ENCODE results near the gene TSEN34.
A peak's percentile ranks its signal among the peaks of the same experiment; 100 is the strongest.
"Not testable (repeated sequence)": the region's sequence is repeated elsewhere in the genome, so short reads cannot be mapped to it uniquely, and the experiment has no call there.

The TSEN34 gene

GRCh38 chr19:54160854-54161253 lies 30.3 kb upstream of the TSEN34 start:
- DNase-seq (ENCODE audit: low spot score) = no peak

- DNase-seq (ENCODE audit: low spot score) = no peak
Observed at GRCh38 chr19:54162241-54162805, 28.8 kb upstream of the TSEN34 start.

GRCh38 chr19:54162884-54163283 lies 28.2 kb upstream of the TSEN34 start:
- no peak for DNase-seq (ENCODE audit: low spot score)

GRCh38 chr19:54164369-54165068 lies 26.6 kb upstream of the TSEN34 start:
- no peak for DNase-seq (ENCODE audit: low spot score)

- DNase-seq (ENCODE audit: low spot score) = no peak
Observed at GRCh38 chr19:54165222-54165621, 25.9 kb upstream of the TSEN34 start.

- peak; percentile 75 for DNase-seq (ENCODE audit: low spot score)
Observed at GRCh38 chr19:54168174-54168917, 22.8 kb upstream of the TSEN34 start.

- no peak for DNase-seq (ENCODE audit: low spot score)
Observed at GRCh38 chr19:54169149-54169740, 21.9 kb upstream of the TSEN34 start.

- not testable (repeated sequence) for DNase-seq (ENCODE audit: low spot score)
Observed at GRCh38 chr19:54171736-54172431, 19.2 kb upstream of the TSEN34 start.

GRCh38 chr19:54172471-54173358 lies 18.4 kb upstream of the TSEN34 start, which contains the start of gene TMC4:
TSS of gene TMC4 (minus strand) at chr19:54173160. CDS start at chr19:54173117, 43 bp downstream.
- DNase-seq (ENCODE audit: low spot score) = no peak

GRCh38 chr19:54173359-54173699 lies 17.8 kb upstream of the TSEN34 start:
- DNase-seq (ENCODE audit: low spot score) = no peak

GRCh38 chr19:54173951-54174834 lies 16.9 kb upstream of the TSEN34 start:
- peak; percentile 43 for DNase-seq (ENCODE audit: low spot score)

GRCh38 chr19:54178581-54179261 lies 12.4 kb upstream of the TSEN34 start:
- DNase-seq (ENCODE audit: low spot score) = no peak

GRCh38 chr19:54179262-54179852 lies 11.8 kb upstream of the TSEN34 start:
- no peak for DNase-seq (ENCODE audit: low spot score)

- peak; percentile 26 for DNase-seq (ENCODE audit: low spot score)
Observed at GRCh38 chr19:54179921-54180461, 11.1 kb upstream of the TSEN34 start.

GRCh38 chr19:54180691-54181091 lies 10.4 kb upstream of the TSEN34 start:
- DNase-seq (ENCODE audit: low spot score) = no peak

- not testable (repeated sequence) for DNase-seq (ENCODE audit: low spot score)
Observed at GRCh38 chr19:54181894-54182293, 9.2 kb upstream of the TSEN34 start.

GRCh38 chr19:54183431-54183830 lies 7.7 kb upstream of the TSEN34 start:
- no peak for DNase-seq (ENCODE audit: low spot score)

GRCh38 chr19:54186351-54186750 lies 4.8 kb upstream of the TSEN34 start:
- no peak for DNase-seq (ENCODE audit: low spot score)

Data from SK-N-DZ (cell line).